SK-N-SH (cell line): ENCODE data around the gene ARHGAP27.

Source experiments
- RAD21 ChIP-seq: IDR thresholded peaks from 2 replicates; pipeline ENCODE4 v1.6.1; 2012; ENCODE audit warnings: mild to moderate bottlenecking, low read length
- TF ChIP-seq, protein P1 (sequence below): IDR thresholded peaks from 2 replicates; pipeline ENCODE4 v1.6.1; 2012; ENCODE audit warnings: mild to moderate bottlenecking, low read depth, low read length, moderate library complexity
- TF ChIP-seq, protein P2 (sequence below): IDR thresholded peaks from 2 replicates; pipeline ENCODE4 v1.4.0; 2012; ENCODE audit warnings: low read depth
- TF ChIP-seq, protein P3 (sequence below): fragments of 200-600 bp; sonication (generic); IDR thresholded peaks from 2 replicates; pipeline ENCODE4 v1.6.1; 2017; ENCODE audit warnings: antibody characterized with exemption, mild to moderate bottlenecking, moderate library complexity

DNA sequence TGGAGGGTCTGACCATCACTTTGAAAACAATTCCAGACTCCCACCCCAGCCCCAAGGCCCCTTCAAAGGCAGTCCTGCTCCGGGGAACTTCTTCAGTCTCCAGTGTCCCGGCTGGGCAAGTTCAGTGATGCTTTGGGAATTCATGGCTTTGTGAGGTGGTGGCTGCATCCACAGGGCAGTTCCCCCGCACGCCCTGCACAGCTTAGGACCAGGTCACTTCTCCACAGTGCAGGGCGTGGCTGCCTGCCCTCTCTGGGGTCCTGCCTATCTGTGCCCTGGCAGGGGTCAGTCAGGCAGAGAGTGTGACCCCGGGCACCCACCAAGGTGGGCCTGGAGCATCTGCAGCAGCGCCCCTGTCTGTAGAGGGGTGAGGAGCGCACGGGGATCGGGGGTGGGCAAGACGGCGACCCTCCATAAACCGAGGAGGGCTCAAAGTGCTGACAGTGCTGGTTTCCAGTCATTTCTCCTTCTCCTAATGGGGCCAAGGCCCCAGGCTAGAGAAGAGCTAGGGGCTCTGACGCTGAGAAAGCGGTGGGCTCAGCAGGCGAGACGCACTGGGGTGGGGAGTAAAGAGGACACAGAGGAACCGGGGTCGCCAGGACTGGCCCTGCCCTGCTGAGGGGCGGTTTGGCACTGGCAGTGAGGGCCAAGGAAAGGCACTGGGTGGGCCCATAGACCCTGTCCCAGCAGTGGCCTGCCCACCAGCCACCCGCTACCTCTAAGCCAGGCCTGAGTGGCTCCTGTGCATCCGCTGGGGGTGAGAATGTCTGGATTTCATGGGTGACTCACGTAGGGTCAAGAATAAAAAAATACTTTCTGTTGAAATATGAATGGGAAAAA lies 4.2 kb upstream of the ARHGAP27 start:
- TF ChIP-seq, protein P1, sequence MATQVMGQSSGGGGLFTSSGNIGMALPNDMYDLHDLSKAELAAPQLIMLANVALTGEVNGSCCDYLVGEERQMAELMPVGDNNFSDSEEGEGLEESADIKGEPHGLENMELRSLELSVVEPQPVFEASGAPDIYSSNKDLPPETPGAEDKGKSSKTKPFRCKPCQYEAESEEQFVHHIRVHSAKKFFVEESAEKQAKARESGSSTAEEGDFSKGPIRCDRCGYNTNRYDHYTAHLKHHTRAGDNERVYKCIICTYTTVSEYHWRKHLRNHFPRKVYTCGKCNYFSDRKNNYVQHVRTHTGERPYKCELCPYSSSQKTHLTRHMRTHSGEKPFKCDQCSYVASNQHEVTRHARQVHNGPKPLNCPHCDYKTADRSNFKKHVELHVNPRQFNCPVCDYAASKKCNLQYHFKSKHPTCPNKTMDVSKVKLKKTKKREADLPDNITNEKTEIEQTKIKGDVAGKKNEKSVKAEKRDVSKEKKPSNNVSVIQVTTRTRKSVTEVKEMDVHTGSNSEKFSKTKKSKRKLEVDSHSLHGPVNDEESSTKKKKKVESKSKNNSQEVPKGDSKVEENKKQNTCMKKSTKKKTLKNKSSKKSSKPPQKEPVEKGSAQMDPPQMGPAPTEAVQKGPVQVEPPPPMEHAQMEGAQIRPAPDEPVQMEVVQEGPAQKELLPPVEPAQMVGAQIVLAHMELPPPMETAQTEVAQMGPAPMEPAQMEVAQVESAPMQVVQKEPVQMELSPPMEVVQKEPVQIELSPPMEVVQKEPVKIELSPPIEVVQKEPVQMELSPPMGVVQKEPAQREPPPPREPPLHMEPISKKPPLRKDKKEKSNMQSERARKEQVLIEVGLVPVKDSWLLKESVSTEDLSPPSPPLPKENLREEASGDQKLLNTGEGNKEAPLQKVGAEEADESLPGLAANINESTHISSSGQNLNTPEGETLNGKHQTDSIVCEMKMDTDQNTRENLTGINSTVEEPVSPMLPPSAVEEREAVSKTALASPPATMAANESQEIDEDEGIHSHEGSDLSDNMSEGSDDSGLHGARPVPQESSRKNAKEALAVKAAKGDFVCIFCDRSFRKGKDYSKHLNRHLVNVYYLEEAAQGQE, result no peak
- TF ChIP-seq, protein P2, sequence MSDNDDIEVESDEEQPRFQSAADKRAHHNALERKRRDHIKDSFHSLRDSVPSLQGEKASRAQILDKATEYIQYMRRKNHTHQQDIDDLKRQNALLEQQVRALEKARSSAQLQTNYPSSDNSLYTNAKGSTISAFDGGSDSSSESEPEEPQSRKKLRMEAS, result no peak
- TF ChIP-seq, protein P3, sequence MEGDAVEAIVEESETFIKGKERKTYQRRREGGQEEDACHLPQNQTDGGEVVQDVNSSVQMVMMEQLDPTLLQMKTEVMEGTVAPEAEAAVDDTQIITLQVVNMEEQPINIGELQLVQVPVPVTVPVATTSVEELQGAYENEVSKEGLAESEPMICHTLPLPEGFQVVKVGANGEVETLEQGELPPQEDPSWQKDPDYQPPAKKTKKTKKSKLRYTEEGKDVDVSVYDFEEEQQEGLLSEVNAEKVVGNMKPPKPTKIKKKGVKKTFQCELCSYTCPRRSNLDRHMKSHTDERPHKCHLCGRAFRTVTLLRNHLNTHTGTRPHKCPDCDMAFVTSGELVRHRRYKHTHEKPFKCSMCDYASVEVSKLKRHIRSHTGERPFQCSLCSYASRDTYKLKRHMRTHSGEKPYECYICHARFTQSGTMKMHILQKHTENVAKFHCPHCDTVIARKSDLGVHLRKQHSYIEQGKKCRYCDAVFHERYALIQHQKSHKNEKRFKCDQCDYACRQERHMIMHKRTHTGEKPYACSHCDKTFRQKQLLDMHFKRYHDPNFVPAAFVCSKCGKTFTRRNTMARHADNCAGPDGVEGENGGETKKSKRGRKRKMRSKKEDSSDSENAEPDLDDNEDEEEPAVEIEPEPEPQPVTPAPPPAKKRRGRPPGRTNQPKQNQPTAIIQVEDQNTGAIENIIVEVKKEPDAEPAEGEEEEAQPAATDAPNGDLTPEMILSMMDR, result no peak
- no peak for TF ChIP-seq RAD21
